Transverse colon (tissue), 4 donors: ENCODE measurements around the gene STK39.

ENCODE experiments used
- CTCF ChIP-seq, 5 experiments: fragments of 200-600 bp in 3 of 5; fragments of 450-650 bp in 2 of 5; sonication (generic) in 3 of 5; IDR thresholded peaks; 1 replicate in 2 of 5; 2 replicates in 3 of 5; pipeline ENCODE4 v1.5.1; 2016 to 2017; ENCODE audit warnings: antibody characterized with exemption in 5 of 5, inconsistent platforms in 3 of 5, mild to moderate bottlenecking in 2 of 5, moderate library complexity in 1 of 5
- POLR2A ChIP-seq: fragments of 450-650 bp; IDR thresholded peaks from one replicate; pipeline ENCODE4 v1.6.1; 2016; ENCODE audit warnings: antibody characterized with exemption, mild to moderate bottlenecking, moderate library complexity
- POLR2AphosphoS5 ChIP-seq, 3 donors: sonication (generic); formaldehyde crosslinking; IDR thresholded peaks; one replicate each; pipeline ENCODE4 v1.6.1; 2016; ENCODE audit warnings: antibody characterized with exemption in 3 of 3

GRCh38 chr2:168212167-168212566 lies 35.2 kb downstream of the STK39 start:
- TF ChIP-seq CTCF (IDR thresholded peaks at IDR 0.05) (no peak), POLR2A (no peak), POLR2AphosphoS5 (IDR thresholded peaks at IDR 0.05) (no peak)
